GM23248 (cell line): Measurements from ENCODE around the gene SMG9. TPM values are rescaled to one million over a fixed set of nuclear protein-coding genes. Genes with fewer than 3 reads are reported as not detected.

Experiments
- DNase-seq: peaks from one replicate; pipeline ENCODE4 v3.0.0-alpha.2; 2015
- H2AFZ ChIP-seq: fragments of 200-600 bp; sonication (generic); 2 replicates; pipeline ENCODE4 v1.6.1; 2016; ENCODE audit warnings: antibody characterized with exemption
- H3F3A ChIP-seq: fragments of 200-600 bp; sonication (generic); 2 replicates; pipeline ENCODE4 v1.6.1; 2016; ENCODE audit warnings: mild to moderate bottlenecking, antibody characterized with exemption, mixed run types; ENCODE audit not compliant: insufficient read depth
- H3K27ac ChIP-seq: fragments of 200-600 bp; sonication (generic); 2 replicates; pipeline ENCODE4 v1.5.1; 2016; ENCODE audit warnings: mild to moderate bottlenecking
- H3K27me3 ChIP-seq: fragments of 200-600 bp; sonication (generic); replicated peaks from 2 replicates; pipeline ENCODE4 v1.6.1; 2016; ENCODE audit warnings: mild to moderate bottlenecking; ENCODE audit not compliant: insufficient read depth
- H3K36me3 ChIP-seq: fragments of 200-600 bp; sonication (generic); 2 replicates; pipeline ENCODE4 v1.6.1; 2016; ENCODE audit warnings: low read depth, mild to moderate bottlenecking
- H3K4me1 ChIP-seq: fragments of 200-600 bp; sonication (generic); 2 replicates; pipeline ENCODE4 v1.6.1; 2016; ENCODE audit warnings: mild to moderate bottlenecking; ENCODE audit not compliant: insufficient read depth
- H3K4me2 ChIP-seq: fragments of 200-600 bp; sonication (generic); one replicate; pipeline ENCODE4 v1.6.1; 2016; ENCODE audit warnings: mild to moderate bottlenecking; ENCODE audit not compliant: unreplicated experiment
- H3K4me3 ChIP-seq: fragments of 200-600 bp; sonication (generic); 2 replicates; pipeline ENCODE4 v1.5.1; 2016; ENCODE audit warnings: mild to moderate bottlenecking
- H3K79me2 ChIP-seq: fragments of 200-600 bp; sonication (generic); 2 replicates; pipeline ENCODE4 v1.6.1; 2016; ENCODE audit warnings: mild to moderate bottlenecking; ENCODE audit not compliant: insufficient read depth
- H3K9ac ChIP-seq: fragments of 200-600 bp; sonication (generic); 2 replicates; pipeline ENCODE4 v1.6.1; 2016; ENCODE audit warnings: mild to moderate bottlenecking
- H3K9me2 ChIP-seq: fragments of 200-600 bp; sonication (generic); 2 replicates; pipeline ENCODE4 v1.6.1; 2016; ENCODE audit warnings: mixed run types, mild to moderate bottlenecking, moderate library complexity; ENCODE audit not compliant: insufficient read depth
- H3K9me3 ChIP-seq: fragments of 200-600 bp; sonication (generic); one replicate; pipeline ENCODE4 v1.6.1; 2017; ENCODE audit warnings: low read depth
- H4K20me1 ChIP-seq: fragments of 200-600 bp; sonication (generic); 2 replicates; pipeline ENCODE4 v1.6.0; 2016; ENCODE audit not compliant: insufficient read depth
- EZH2 ChIP-seq: fragments of 200-600 bp; sonication (generic); IDR thresholded peaks from 2 replicates; pipeline ENCODE4 v1.6.1; 2018; ENCODE audit warnings: antibody characterized with exemption, mild to moderate bottlenecking; ENCODE audit not compliant: insufficient read depth, poor library complexity, severe bottlenecking
- EZH2phosphoT487 ChIP-seq: fragments of 200-600 bp; sonication (generic); IDR thresholded peaks from 2 replicates; pipeline ENCODE4 v1.6.1; 2018; ENCODE audit warnings: antibody characterized with exemption, moderate library complexity, mild to moderate bottlenecking, low read depth; ENCODE audit not compliant: insufficient read depth
- WGBS, 2 experiments: methylation state at CpG; one replicate each; pipeline ENCODE4 v1.1.6; 2015 to 2017; ENCODE audit warnings: low lambda C conversion rate in 2 of 2, low coverage in 1 of 2; ENCODE audit errors: missing lambda C conversion rate in 2 of 2; 5-methylcytosine and 5-hydroxymethylcytosine counted together
- in situ Hi-C: fragments of 300-500 bp; cut with MboI; formaldehyde crosslinking; loops from 2 replicates; pipeline ENCODE4 v1.15.0; 2020
- polyA plus RNA-seq: library from polyadenylated mRNA; unstranded; fragments of >200 nt; fragmentation: Nextera tagmentation; extraction: Ambion mirVana; gene quantifications from 2 replicates; pipeline ENCODE4 v1.2.1, GENCODE V29; 2016
- total RNA-seq: library from RNA; depleted of rRNA; stranded (reverse); fragments of >200 nt; shearing (Covaris generic); gene quantifications from 2 replicates; pipeline ENCODE4 v1.2.3, GENCODE V29; 2014

SMG9 gene
- total and polyA plus RNA-seq, 2 experiments from 2014 or later: 13.0 to 23.2 TPM

- DNase-seq: no peak
- TF ChIP-seq EZH2: no peak
- TF ChIP-seq EZH2phosphoT487: no peak
- Histone ChIP-seq H2AFZ (no peak overlapping the region), H3K4me1 (no peaks in the 10 kb centered on the region), H3K9me3 (no peaks in the 10 kb centered on the region), H4K20me1 (no peaks in the 10 kb centered on the region), H3K27me3 (no peaks in the 10 kb centered on the region), H3K4me2 (no peak overlapping the region), H3K27ac (no peak overlapping the region), H3K79me2 (no peaks in the 10 kb centered on the region), H3K9ac (no peak overlapping the region), H3K4me3 (no peak overlapping the region), H3K9me2 (no peaks in the 10 kb centered on the region), H3F3A (no peaks in the 10 kb centered on the region), H3K36me3 (no peaks in the 10 kb centered on the region)
- WGBS, 2 experiments: 66 to 69% methylated on average over 5 of the region's 5 CpGs
- in situ Hi-C loops: no loop called here
Observed at GRCh38 chr19:43721469-43722048, 33.2 kb downstream of the SMG9 start.

DNA sequence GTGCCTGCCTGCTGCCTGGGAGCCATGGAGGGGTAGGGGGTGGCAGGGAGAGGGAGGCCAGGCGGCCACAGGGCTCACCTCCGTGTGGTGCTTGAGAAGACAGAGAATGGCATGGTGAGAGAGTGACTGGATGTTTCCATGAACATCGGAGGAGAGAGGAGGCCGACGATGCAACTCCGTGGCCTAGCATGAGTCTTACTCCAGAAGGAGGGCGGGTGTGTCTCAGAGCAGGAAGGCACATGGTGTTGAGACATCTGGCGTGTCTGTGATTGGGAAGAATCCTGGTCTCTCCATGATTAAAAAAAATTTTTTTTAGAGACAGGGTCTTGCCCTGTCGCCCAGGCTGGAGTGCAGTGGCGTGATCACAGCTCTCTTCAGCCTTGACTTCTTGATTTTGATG is 33.8 kb downstream of the SMG9 start:
- no peaks in the 10 kb centered on the region for H3K79me2 ChIP-seq
- in situ Hi-C loops: no loop called here
- H2AFZ ChIP-seq: no peak overlapping the region
- WGBS, 2 experiments: 33 to 35% methylated on average over 10 of the region's 10 CpGs
- no peak overlapping the region for H3K9ac ChIP-seq
- no peaks in the 10 kb centered on the region for H3K9me2 ChIP-seq
- no peaks in the 10 kb centered on the region for H4K20me1 ChIP-seq
- no peaks in the 10 kb centered on the region for H3K4me1 ChIP-seq
- TF ChIP-seq EZH2phosphoT487 (no peak), EZH2 (no peak)
- H3F3A ChIP-seq: no peaks in the 10 kb centered on the region
- no peaks in the 10 kb centered on the region for H3K27me3 ChIP-seq
- no peak overlapping the region for H3K4me2 ChIP-seq
- DNase-seq: peak; percentile 77
- H3K36me3 ChIP-seq: no peaks in the 10 kb centered on the region
- no peak overlapping the region for H3K27ac ChIP-seq
- no peaks in the 10 kb centered on the region for H3K9me3 ChIP-seq
- H3K4me3 ChIP-seq: no peak overlapping the region

DNA sequence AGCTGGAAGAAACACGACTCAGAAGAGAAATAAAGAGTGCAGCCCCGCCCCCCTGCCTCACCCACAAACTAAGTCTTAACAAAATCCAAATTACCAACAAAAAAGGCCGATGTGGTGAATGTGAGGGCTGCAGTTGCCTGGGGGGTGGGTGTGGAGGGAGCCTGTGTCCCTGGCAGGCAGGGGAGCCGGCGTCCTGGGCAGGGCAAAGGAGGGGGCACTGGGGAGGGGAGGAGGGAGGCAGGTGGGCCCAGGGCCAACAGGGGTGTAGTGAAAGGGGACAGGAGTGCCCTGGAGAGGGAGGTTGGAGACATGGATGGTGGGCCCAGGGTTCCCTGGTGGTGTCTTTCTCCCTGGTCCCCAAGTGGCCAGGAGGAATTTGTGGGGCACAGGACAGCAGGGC is 34.8 kb downstream of the SMG9 start:
- Histone ChIP-seq H3K4me1 (no peaks in the 10 kb centered on the region), H3K27ac (no peak overlapping the region), H3K4me2 (no peak overlapping the region), H3F3A (no peaks in the 10 kb centered on the region), H3K27me3 (no peaks in the 10 kb centered on the region), H2AFZ (no peak overlapping the region), H3K4me3 (no peak overlapping the region), H3K79me2 (no peaks in the 10 kb centered on the region), H3K36me3 (no peaks in the 10 kb centered on the region), H4K20me1 (no peaks in the 10 kb centered on the region), H3K9me3 (no peaks in the 10 kb centered on the region), H3K9me2 (no peaks in the 10 kb centered on the region), H3K9ac (no peak overlapping the region)
- 62 to 76% methylated on average over 3 to 5 of the region's 5 CpGs for WGBS, 2 experiments
- TF ChIP-seq EZH2: no peak
- no peak for TF ChIP-seq EZH2phosphoT487
- in situ Hi-C loops: no loop called here
- no peak for DNase-seq

DNA sequence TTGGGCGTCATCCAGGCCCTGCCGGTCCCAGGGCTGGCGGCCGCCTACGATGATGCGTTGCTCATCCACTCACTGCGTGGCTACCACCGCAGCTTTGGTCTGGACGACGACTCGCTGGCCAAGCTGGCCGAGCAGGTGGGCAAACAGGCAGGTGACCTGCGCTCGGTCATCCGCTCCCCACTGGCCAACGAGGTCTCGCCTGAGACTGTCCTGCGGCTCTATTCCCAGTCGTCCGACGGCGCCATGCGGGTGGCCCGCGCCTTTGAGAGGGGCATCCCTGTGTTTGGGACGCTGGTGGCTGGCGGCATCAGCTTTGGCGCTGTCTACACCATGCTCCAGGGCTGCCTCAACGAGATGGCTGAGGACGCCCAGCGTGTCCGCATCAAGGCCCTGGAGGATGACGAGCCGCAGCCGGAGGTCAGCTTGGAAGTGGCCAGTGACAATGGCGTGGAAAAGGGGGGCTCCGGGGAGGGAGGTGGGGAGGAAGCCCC is 35.3 kb downstream of the SMG9 start:
- in situ Hi-C loops: no loop called here
- H4K20me1 ChIP-seq: no peaks in the 10 kb centered on the region
- no peak overlapping the region for H3K9ac ChIP-seq
- H3K79me2 ChIP-seq: no peaks in the 10 kb centered on the region
- H3K4me1 ChIP-seq: no peaks in the 10 kb centered on the region
- no peak for TF ChIP-seq EZH2phosphoT487
- no peak for TF ChIP-seq EZH2
- H2AFZ ChIP-seq: no peak overlapping the region
- H3K9me2 ChIP-seq: no peaks in the 10 kb centered on the region
- 89% methylated on average over 32 to 35 of the region's 37 CpGs for WGBS, 2 experiments
- no peaks in the 10 kb centered on the region for H3K27me3 ChIP-seq
- no peaks in the 10 kb centered on the region for H3K36me3 ChIP-seq
- no peak for DNase-seq
- no peak overlapping the region for H3K4me3 ChIP-seq
- no peak overlapping the region for H3K27ac ChIP-seq
- H3F3A ChIP-seq: no peaks in the 10 kb centered on the region
- H3K9me3 ChIP-seq: no peaks in the 10 kb centered on the region
- H3K4me2 ChIP-seq: no peak overlapping the region
